Subcutaneous abdominal adipose tissue (tissue), 5 donors: ENCODE results near the gene VSIG8.

Experiments used
- H3K27ac ChIP-seq: one replicate; pipeline ENCODE4 v1.7.0; 2013; ENCODE audit warnings: low read depth, mild to moderate bottlenecking, inconsistent platforms, low read length, moderate library complexity
- H3K27me3 ChIP-seq, 5 donors: one replicate each; pipeline ENCODE4 v1.7.0; 2013; ENCODE audit warnings: low read length in 5 of 5, inconsistent platforms in 1 of 5; ENCODE audit not compliant: control insufficient read depth in 5 of 5, insufficient read depth in 4 of 5
- H3K36me3 ChIP-seq, 5 donors: one replicate each; pipeline ENCODE4 v1.7.0; 2013; ENCODE audit warnings: low read length in 5 of 5; ENCODE audit not compliant: control insufficient read depth in 5 of 5, insufficient read depth in 5 of 5
- H3K4me1 ChIP-seq, 5 donors: one replicate each; pipeline ENCODE4 v1.7.0; 2013; ENCODE audit warnings: low read length in 5 of 5, mild to moderate bottlenecking in 3 of 5, moderate library complexity in 1 of 5; ENCODE audit not compliant: control insufficient read depth in 5 of 5, insufficient read depth in 5 of 5
- H3K4me3 ChIP-seq, 5 donors: one replicate each; pipeline ENCODE4 v1.7.0; 2013; ENCODE audit warnings: low read length in 5 of 5, low read depth in 1 of 5
- H3K9ac ChIP-seq, 5 donors: one replicate each; pipeline ENCODE4 v1.7.0; 2013; ENCODE audit warnings: low read length in 5 of 5, mild to moderate bottlenecking in 4 of 5, moderate library complexity in 3 of 5
- H3K9me3 ChIP-seq, 5 donors: one replicate each; pipeline ENCODE4 v1.7.0; 2013; ENCODE audit warnings: low read length in 5 of 5; ENCODE audit not compliant: control insufficient read depth in 5 of 5
- donor health status: healthy.
- donor health status: healthy.
- donor health status: healthy.
- donor health status: healthy.
- donor health status: healthy.

The VSIG8 gene

DNA sequence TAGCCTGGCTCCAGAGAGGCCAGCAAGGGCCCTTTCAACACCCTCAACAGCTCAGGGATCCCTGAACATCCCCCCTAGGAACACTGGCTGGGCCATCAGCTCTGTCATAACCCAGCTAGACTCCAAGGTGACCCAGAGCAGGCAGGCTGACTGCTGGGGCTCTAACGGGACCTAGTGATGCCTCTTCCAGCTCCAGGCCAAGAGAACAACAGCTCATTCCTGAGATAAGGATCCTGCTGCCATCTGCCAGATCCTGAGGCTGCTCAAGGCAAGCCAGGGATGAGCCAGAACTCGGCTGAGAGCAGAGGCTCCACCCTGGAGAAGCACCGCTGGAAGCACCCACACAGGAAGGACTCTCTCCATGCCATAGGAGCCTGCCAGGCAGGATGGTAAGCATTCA lies 2.0 kb downstream of the VSIG8 start:
- H3K4me1 ChIP-seq, result peaks cover 0 to 2% (median under 1%) of the 10 kb centered on the region in 5 donors
- H3K9ac ChIP-seq, result no peak overlapping the region
- peaks cover 0 to 10% (median 3%) of the 10 kb centered on the region in 5 donors for H3K27me3 ChIP-seq
- no peaks in the 10 kb centered on the region for H3K36me3 ChIP-seq
- H3K27ac ChIP-seq, result no peak overlapping the region
- H3K9me3 ChIP-seq, result no peaks in the 10 kb centered on the region
- no peak overlapping the region for H3K4me3 ChIP-seq

DNA sequence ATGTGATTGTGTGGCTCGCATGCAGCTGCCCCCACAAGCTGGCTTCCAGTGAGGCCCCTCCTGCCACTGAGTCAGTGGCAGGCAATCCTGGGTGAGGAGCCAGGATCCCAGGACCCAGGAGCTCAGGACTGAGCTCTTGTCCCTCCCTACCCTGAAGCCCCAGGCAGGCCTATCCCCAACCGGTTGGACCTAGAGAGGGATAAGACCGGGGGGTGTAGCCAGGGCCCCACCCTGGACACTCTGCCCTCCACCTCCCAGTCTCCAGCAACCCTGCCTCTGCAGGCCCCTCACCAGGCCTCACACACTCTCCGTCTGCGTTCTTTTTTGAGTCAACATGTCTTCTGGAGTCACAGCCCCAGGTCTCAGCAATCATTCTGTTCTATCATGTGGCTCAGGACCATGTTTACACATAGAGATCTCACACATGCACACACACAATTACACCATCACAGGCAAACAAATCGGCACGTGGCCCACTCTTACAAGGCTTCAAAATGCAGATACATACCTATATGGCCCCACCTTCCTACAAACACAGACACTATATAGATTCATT lies 2.6 kb downstream of the VSIG8 start:
- Histone ChIP-seq H3K36me3 (no peaks in the 10 kb centered on the region), H3K9me3 (no peaks in the 10 kb centered on the region), H3K4me3 (no peak overlapping the region), H3K4me1 (peaks cover 0 to 8% (median 6%) of the 10 kb centered on the region in 5 donors), H3K9ac (no peak overlapping the region), H3K27me3 (peaks cover 0 to 10% (median 0%) of the 10 kb centered on the region in 5 donors), H3K27ac (no peak overlapping the region)

DNA sequence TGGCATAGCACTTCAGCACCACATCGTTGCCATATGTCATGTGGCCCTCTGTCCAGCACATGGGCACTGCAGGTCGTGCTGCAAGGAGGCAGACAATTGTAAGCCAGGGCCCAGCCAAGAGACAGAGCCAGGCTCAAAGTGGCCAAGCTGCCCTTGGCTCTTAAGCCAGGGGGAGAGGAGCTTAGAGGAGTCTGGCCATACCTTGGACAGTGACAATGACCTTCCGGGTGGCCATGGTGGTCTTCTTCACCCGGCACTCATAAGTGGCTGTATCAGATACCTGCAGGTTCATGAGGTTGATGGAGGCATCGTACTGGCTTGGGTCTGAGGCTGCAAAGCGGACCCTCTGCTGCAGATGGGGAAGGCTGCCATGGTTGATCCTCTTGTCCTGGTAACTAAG lies 4.6 kb downstream of the VSIG8 start:
- Histone ChIP-seq H3K4me3 (no peak overlapping the region), H3K27me3 (peaks cover 0 to 10% (median 0%) of the 10 kb centered on the region in 5 donors), H3K4me1 (peaks cover 0 to 24% (median 15%) of the 10 kb centered on the region in 5 donors), H3K27ac (no peak overlapping the region), H3K9ac (no peak overlapping the region), H3K36me3 (no peaks in the 10 kb centered on the region), H3K9me3 (no peaks in the 10 kb centered on the region)

DNA sequence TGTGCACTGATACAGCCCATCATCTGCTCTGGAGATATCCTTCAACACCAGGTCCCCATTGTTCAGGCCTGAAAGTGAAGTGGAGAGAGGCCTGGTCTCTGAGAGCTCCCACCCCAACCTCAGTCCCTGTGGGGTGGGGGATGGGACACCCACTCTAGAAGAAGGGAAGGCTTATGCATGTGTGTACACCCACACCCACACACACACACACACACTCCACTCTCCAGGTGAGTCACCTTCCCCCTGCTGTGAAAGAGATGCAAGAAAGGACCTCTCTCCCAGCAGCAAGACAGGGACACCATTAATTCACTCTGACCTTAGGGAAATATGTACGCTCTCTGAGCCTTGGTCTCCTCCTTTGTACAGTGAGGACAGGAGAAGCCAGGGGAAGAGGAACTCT lies 5.9 kb downstream of the VSIG8 start:
- H3K4me3 ChIP-seq, result no peak overlapping the region
- no peak overlapping the region for H3K27ac ChIP-seq
- H3K36me3 ChIP-seq, result no peaks in the 10 kb centered on the region
- H3K27me3 ChIP-seq, result peaks cover 0 to 2% (median 0%) of the 10 kb centered on the region in 5 donors
- H3K4me1 ChIP-seq, result peaks cover 0 to 24% (median 15%) of the 10 kb centered on the region in 5 donors
- H3K9me3 ChIP-seq, result no peaks in the 10 kb centered on the region
- no peak overlapping the region for H3K9ac ChIP-seq

DNA sequence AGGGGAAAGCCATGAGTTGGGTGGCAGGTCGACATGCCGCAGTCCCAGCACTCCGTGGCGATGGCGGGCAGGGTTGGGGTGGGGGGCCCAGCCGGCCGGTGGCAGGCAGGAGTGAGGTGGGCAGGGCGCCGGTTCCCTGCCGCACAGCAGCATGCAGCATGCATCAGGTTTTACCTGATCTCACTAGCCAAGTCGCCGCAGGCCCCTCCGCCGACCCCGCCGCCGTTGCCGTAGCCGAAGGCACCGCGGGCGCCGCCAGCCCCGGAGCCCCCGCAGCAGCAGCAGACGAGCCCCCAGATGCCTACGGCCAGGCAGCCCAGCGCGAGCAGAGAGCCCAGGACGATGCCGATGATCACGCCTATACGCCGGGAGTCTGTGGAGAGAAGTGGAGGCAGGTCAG lies 6.7 kb downstream of the VSIG8 start:
- Histone ChIP-seq H3K4me3 (peak overlapping the region in 2 of 5 donors; percentile 70 to 79), H3K9me3 (no peaks in the 10 kb centered on the region), H3K4me1 (peaks cover 0 to 24% (median 15%) of the 10 kb centered on the region in 5 donors), H3K36me3 (no peaks in the 10 kb centered on the region), H3K27me3 (no peaks in the 10 kb centered on the region), H3K9ac (no peak overlapping the region), H3K27ac (no peak overlapping the region)

DNA sequence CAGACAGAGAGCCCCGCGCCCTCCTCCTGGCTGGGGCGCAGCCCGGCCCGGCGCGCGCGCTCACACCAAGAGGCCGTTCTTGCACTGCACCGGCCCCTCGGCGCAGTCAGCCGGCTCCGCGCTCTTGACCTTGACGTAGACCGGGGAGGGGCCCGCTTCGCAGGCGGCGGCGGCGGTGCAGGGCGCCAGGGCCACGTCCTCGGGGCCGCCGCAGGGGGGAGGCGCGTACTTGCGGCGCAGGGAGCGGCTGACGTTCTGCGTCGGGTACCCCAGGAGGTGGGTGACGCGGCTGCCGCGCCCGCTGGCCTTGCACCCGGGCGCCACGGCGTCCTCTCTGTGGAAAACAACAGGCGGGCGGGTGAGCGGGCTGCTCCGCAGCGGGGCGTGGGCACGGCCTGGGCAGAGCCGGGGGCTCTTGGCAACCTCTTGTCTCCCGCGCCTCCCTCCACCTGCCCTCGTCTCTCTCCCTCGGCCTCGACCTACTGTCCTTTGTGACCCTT lies 7.7 kb downstream of the VSIG8 start:
- no peaks in the 10 kb centered on the region for H3K9me3 ChIP-seq
- H3K36me3 ChIP-seq, result no peaks in the 10 kb centered on the region
- peak overlapping the region; percentile 38 to 77 (median 68) for H3K9ac ChIP-seq
- H3K4me3 ChIP-seq, result peak overlapping the region; percentile 59 to 81 (median 72)
- H3K27me3 ChIP-seq, result no peaks in the 10 kb centered on the region
- H3K27ac ChIP-seq, result peak overlapping the region; percentile 58
- peaks cover 0 to 24% (median 15%) of the 10 kb centered on the region in 5 donors for H3K4me1 ChIP-seq

DNA sequence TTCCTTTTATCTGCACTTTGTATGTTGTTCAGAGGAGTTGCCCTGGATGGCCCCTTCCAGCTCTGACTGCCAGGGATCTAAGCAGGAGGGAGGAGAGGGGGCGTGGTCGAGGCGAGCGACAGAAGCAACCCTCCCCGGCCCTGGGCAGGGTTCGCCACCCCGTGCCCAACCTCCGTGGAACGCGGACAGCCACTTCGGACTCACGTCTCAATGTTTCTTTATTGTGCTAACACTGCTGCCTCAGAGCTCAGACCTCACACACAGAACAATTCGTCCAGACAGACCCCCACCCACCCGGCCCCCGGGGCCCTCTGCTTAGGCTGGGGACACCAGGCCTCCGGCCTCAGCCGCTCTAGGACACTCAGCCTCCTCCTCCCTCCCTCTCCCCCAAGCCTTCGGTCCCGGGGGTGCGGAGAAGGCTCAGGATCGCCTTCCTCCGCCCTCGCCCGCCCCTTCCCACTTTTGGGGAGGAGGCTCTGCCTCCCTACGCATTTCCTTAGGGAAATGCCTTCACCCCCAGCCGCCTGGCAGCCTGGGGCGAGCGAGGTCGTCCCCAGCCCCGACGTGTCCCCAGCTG lies 8.3 kb downstream of the VSIG8 start:
- peak overlapping the region in 4 of 5 donors; percentile 70 to 81 (median 76) for H3K4me3 ChIP-seq
- H3K27ac ChIP-seq, result peak overlapping the region; percentile 58
- no peaks in the 10 kb centered on the region for H3K9me3 ChIP-seq
- no peaks in the 10 kb centered on the region for H3K36me3 ChIP-seq
- H3K4me1 ChIP-seq, result peaks cover 0 to 24% (median 15%) of the 10 kb centered on the region in 5 donors
- H3K27me3 ChIP-seq, result no peaks in the 10 kb centered on the region
- H3K9ac ChIP-seq, result peak overlapping the region; percentile 38 to 77 (median 68)

DNA sequence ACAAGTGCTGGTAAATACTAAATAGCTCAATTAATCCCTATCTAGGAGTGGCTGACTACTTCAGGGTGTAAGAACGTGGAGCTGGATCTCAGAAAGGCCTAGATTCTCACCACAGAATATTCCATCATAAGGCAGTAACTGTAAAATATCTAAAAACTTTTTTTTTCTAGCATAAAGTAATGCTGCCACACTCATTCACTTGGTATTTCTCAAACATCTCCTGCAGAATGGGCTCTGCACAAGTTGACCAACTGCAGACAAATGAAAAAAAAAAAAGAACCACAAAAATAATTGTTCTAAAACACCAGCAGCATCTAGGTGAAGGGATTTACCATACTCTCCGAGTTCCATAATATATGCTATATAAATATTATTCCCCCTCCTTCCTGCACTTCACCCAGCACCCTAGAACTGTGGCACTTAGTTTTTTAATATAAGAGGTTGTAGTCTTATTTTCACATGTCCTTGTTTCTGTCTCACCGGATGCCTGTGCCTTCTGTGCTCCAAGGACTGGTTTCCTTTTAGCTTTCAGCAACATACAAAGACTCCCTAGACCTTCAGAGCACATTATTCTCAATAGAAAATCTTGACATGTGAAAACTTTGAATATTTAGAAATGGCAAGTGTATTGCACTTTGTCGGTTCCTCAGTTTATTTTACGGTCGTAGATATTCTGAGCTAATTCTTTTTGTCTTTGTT lies 8.9 kb downstream of the VSIG8 start:
- no peaks in the 10 kb centered on the region for H3K36me3 ChIP-seq
- no peaks in the 10 kb centered on the region for H3K27me3 ChIP-seq
- peaks cover 0 to 24% (median 15%) of the 10 kb centered on the region in 5 donors for H3K4me1 ChIP-seq
- H3K9me3 ChIP-seq, result no peaks in the 10 kb centered on the region
- peak overlapping the region; percentile 58 for H3K27ac ChIP-seq
- H3K4me3 ChIP-seq, result peak overlapping the region in 4 of 5 donors; percentile 70 to 81 (median 76)
- peak overlapping the region; percentile 38 to 77 (median 68) for H3K9ac ChIP-seq

DNA sequence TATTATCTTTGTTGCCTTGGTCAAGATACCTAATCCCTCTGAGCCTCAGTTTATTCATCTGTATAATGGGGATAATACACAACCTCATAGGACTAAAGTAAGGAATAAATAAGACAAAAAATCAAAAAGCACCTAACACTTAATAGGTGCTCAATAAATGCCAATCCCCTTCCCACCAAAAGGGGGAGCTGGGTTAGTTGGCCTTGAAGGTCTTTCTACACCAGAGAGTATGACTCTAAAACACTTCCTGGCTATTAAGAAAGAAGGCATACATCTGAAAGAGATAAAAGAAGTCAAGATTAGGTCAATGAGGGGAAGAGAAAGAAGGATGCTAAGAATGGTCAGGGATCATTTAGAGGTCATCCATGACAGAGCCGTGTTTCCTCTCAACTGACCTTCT lies 11.1 kb downstream of the VSIG8 start:
- Histone ChIP-seq H3K27me3 (no peaks in the 10 kb centered on the region), H3K9me3 (no peaks in the 10 kb centered on the region), H3K9ac (no peak overlapping the region), H3K36me3 (no peaks in the 10 kb centered on the region), H3K4me1 (peaks cover 0 to 24% (median 15%) of the 10 kb centered on the region in 5 donors), H3K27ac (no peak overlapping the region), H3K4me3 (no peak overlapping the region)
